BE2C (cell line): Measurements from ENCODE around the gene LYST.

ENCODE experiments used
- DNase-seq: peaks from one replicate; pipeline ENCODE4 v3.0.0-alpha.2; 2020
- H3K27me3 ChIP-seq: fragments of 250-450 bp; sonication (Bioruptor Pico); 2 replicates; pipeline ENCODE4 v1.5.1; 2020; ENCODE audit warnings: mild to moderate bottlenecking
- H3K36me3 ChIP-seq: fragments of 250-450 bp; sonication (Bioruptor Pico); 2 replicates; pipeline ENCODE4 v1.5.1; 2020; ENCODE audit warnings: mild to moderate bottlenecking
- H3K4me1 ChIP-seq: fragments of 250-450 bp; sonication (Bioruptor Pico); 2 replicates; pipeline ENCODE4 v1.5.1; 2020
- H3K4me3 ChIP-seq: 2 replicates; pipeline ENCODE4 v1.5.1; 2011; ENCODE audit warnings: low read depth, low read length
- H3K9me3 ChIP-seq: fragments of 250-450 bp; sonication (Bioruptor Pico); 2 replicates; pipeline ENCODE4 v1.5.1; 2020
- CTCF ChIP-seq: IDR thresholded peaks from 2 replicates; pipeline ENCODE4 v1.5.1; 2012; ENCODE audit warnings: mild to moderate bottlenecking, low read depth, low read length

LYST gene

GRCh38 chr1:235697508-235697907 lies 169.2 kb downstream of the LYST start:
- Histone ChIP-seq H3K4me3 (no peak overlapping the region), H3K36me3 (no peaks in the 10 kb centered on the region), H3K9me3 (no peaks in the 10 kb centered on the region), H3K27me3 (no peaks in the 10 kb centered on the region), H3K4me1 (no peaks in the 10 kb centered on the region)
- no peak for DNase-seq
- no peak for TF ChIP-seq CTCF

DNA sequence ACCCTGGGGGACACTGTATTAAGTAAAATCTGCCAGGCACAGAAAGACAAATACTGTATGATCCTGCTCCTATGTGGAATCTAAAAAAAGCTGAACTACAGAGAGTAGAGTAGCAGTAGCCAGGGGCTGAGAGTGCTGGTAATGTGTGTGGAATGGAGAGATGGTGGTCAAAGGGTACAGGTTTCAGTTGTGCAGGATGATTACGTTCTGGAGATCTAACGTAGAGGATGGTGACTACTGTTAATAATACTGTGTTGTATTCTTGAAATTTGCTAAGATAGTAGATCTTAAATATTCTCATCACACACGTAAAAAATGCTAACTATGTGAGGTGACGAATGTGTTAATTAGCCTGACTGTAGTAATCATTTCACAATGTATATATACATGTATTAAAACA lies 177.3 kb downstream of the LYST start:
- Histone ChIP-seq H3K4me3 (no peak overlapping the region), H3K4me1 (no peaks in the 10 kb centered on the region), H3K36me3 (no peaks in the 10 kb centered on the region), H3K9me3 (no peaks in the 10 kb centered on the region), H3K27me3 (no peaks in the 10 kb centered on the region)
- TF ChIP-seq CTCF: no peak
- DNase-seq: no peak

DNA sequence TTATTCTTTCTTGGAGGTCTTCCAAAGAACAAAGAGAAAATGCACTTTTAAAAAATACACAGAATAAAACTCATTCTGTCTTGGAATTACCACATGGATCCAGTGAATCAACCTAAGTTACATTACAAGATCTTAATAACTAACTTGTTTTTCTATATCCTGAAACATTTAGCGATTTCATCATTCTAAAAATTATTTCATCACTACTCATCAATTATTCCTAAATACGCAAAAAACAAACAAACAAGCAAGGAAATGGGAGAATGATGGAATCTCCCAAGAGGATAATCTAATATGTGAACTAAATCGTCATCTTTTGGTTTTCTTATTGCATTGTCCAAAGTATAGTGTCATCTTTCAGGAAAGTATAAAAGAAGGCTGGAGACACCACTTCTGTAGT lies 178.6 kb downstream of the LYST start:
- no peak for DNase-seq
- no peak for TF ChIP-seq CTCF
- H3K36me3 ChIP-seq: no peaks in the 10 kb centered on the region
- no peaks in the 10 kb centered on the region for H3K4me1 ChIP-seq
- H3K4me3 ChIP-seq: no peak overlapping the region
- no peaks in the 10 kb centered on the region for H3K27me3 ChIP-seq
- H3K9me3 ChIP-seq: no peaks in the 10 kb centered on the region

DNA sequence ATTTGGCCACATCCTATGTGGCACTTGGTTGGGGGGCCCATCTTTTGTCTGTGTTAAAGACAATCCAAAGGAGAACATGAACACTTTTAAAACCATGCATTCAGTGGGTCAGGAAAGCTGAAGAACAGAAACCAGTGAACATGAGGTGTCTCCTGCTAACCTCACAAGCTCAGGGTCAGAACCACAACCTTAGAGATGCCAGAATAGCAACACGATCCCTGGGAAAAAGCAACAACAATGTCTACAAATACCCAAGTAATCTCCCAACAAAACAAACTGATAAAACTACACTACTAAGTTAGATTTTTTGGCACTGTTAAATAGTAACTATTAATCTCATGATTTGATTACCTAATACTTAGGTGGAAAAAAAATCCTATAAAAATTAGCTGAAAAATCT lies 183.1 kb downstream of the LYST start:
- H3K36me3 ChIP-seq: no peaks in the 10 kb centered on the region
- DNase-seq: no peak
- no peaks in the 10 kb centered on the region for H3K9me3 ChIP-seq
- H3K4me1 ChIP-seq: no peaks in the 10 kb centered on the region
- TF ChIP-seq CTCF: no peak
- H3K4me3 ChIP-seq: no peak overlapping the region
- no peaks in the 10 kb centered on the region for H3K27me3 ChIP-seq

DNA sequence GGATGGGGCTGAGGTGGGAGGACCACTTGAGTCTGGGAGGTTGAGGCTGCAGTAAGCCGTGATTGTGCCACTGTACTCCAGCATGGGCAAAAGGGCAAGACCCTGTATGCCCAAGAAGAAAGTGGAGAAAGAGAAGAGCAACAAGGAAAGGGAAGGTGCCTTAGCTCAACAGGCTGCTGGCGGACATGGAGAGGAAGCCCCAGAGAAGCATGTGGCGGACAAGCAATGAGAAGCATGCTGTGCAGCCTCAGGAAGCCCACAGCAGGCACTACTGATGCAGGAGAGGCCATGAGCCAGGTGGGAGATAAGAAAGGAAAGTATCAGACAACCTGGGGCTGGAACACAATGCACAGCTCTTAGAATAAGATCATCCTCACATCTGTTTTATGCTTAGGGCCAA lies 184.5 kb downstream of the LYST start:
- Histone ChIP-seq H3K9me3 (no peaks in the 10 kb centered on the region), H3K4me3 (no peak overlapping the region), H3K4me1 (no peaks in the 10 kb centered on the region), H3K27me3 (no peaks in the 10 kb centered on the region), H3K36me3 (no peaks in the 10 kb centered on the region)
- no peak for TF ChIP-seq CTCF
- no peak for DNase-seq

- H3K36me3 ChIP-seq: no peaks in the 10 kb centered on the region
- no peaks in the 10 kb centered on the region for H3K9me3 ChIP-seq
- no peak for TF ChIP-seq CTCF
- H3K27me3 ChIP-seq: no peaks in the 10 kb centered on the region
- no peak overlapping the region for H3K4me3 ChIP-seq
- H3K4me1 ChIP-seq: no peaks in the 10 kb centered on the region
- no peak for DNase-seq
Measured at GRCh38 chr1:235679644-235680043, 187.1 kb downstream of the LYST start.
